Spleen (tissue), 11 donors: ENCODE measurements around the gene GTF2H4. TPM values are rescaled to one million over a fixed set of nuclear protein-coding genes. Genes with fewer than 3 reads are reported as not detected.

Experiments
- DNase-seq: peaks from one replicate; pipeline ENCODE4 v3.0.0-alpha.2; 2020
- H3K27ac ChIP-seq, 8 donors: fragments of 200-600 bp; sonication (generic) in 7 of 8; 1 replicate in 4 of 8; 2 replicates in 4 of 8; pipeline versions ENCODE4 v1.5.0 to v1.8.0; 2016 to 2021; ENCODE audit warnings: inconsistent platforms in 4 of 8, mild to moderate bottlenecking in 4 of 8, moderate library complexity in 1 of 8
- H3K27me3 ChIP-seq, 7 donors: fragments of 200-600 bp; sonication (generic) in 6 of 7; replicated peaks in 1 of 7; 1 replicate in 4 of 7; 2 replicates in 3 of 7; pipeline versions ENCODE4 v1.5.0 to v1.8.0; 2016 to 2021; ENCODE audit warnings: inconsistent platforms in 3 of 7, mild to moderate bottlenecking in 1 of 7
- H3K36me3 ChIP-seq, 6 donors: fragments of 200-600 bp; sonication (generic) in 5 of 6; 1 replicate in 4 of 6; 2 replicates in 2 of 6; pipeline versions ENCODE4 v1.5.0 to v1.8.0; 2016 to 2021; ENCODE audit warnings: inconsistent platforms in 2 of 6
- H3K4me1 ChIP-seq, 6 donors: fragments of 200-600 bp; sonication (generic) in 5 of 6; 1 replicate in 3 of 6; 2 replicates in 3 of 6; pipeline versions ENCODE4 v1.5.0 to v1.8.0; 2016 to 2021; ENCODE audit warnings: inconsistent platforms in 3 of 6
- H3K4me3 ChIP-seq, 8 donors: fragments of 200-600 bp; sonication (generic) in 7 of 8; 1 replicate in 4 of 8; 2 replicates in 4 of 8; pipeline versions ENCODE4 v1.5.0 to v1.8.0; 2016 to 2021; ENCODE audit warnings: inconsistent platforms in 4 of 8, mild to moderate bottlenecking in 4 of 8, moderate library complexity in 2 of 8
- H3K9me3 ChIP-seq, 8 donors: fragments of 200-600 bp; sonication (generic) in 7 of 8; 1 replicate in 4 of 8; 2 replicates in 4 of 8; pipeline versions ENCODE4 v1.5.0 to v1.8.0; 2016 to 2021; ENCODE audit warnings: inconsistent platforms in 4 of 8
- CTCF ChIP-seq, 11 experiments: fragments of 200-600 bp in 7 of 11; fragments of 450-650 bp in 4 of 11; sonication (generic) in 4 of 11; IDR thresholded peaks in 8 of 11; conservative IDR thresholded peaks in 3 of 11; 1 replicate in 7 of 11; 2 replicates in 4 of 11; pipeline versions ENCODE4 v1.4.0 to v1.8.0; 2016 to 2021; ENCODE audit warnings: antibody characterized with exemption in 11 of 11, inconsistent platforms in 4 of 11, mild to moderate bottlenecking in 1 of 11
- POLR2A ChIP-seq, 3 donors: fragments of 450-650 bp; IDR thresholded peaks; one replicate each; pipeline ENCODE4 v1.5.1; 2017; ENCODE audit warnings: antibody characterized with exemption in 3 of 3, mild to moderate bottlenecking in 1 of 3
- POLR2AphosphoS5 ChIP-seq, 3 donors: sonication (generic); formaldehyde crosslinking; IDR thresholded peaks; one replicate each; pipeline ENCODE4 v1.5.1; 2017; ENCODE audit warnings: antibody characterized with exemption in 3 of 3
- WGBS, 5 donors: extraction: QIAGEN DNeasy Blood & Tissue Kit in 3 of 5; methylation state at CpG; one replicate each; pipeline versions ENCODE4 v1.1.5 to v1.1.7; 2013 to 2018; 5-methylcytosine and 5-hydroxymethylcytosine counted together
- intact Hi-C: fragments of 100-400 bp; cut with DNase I; formaldehyde crosslinking; loops from one replicate; pipeline ENCODE4 v1.15.0; 2023; ENCODE audit warnings: low total_unique reads
- polyA plus RNA-seq, 3 donors: library from polyadenylated mRNA; stranded (reverse); fragments of 200-250 nt; gene quantifications; one replicate each; pipeline ENCODE4 v1.2.1, GENCODE V29; 2013
- total RNA-seq, 7 donors: library from RNA; depleted of rRNA in 3 of 7; stranded (reverse); fragments of >200 nt in 3 of 7; fragmentation: NEBNext Ultra II Directional in 4 of 7; extraction: Animal tissue kit (Norgen Biotek cat#: 25700) in 4 of 7; gene quantifications; one replicate each; pipeline versions ENCODE4 v1.1.0 to v1.2.1, GENCODE V29; 2016 to 2021
- donor health status: healthy with polysubstance abuse.
- donor health status: DM: no; HTN: no; CAD: no; lungs with moderate emphysema.
- donor health status: DM: no; HTN: no; CAD: no.
- donor health status: Bipolar disorder and iron deficiency.
- donor health status: healthy.
- donor health status: DM: no; HTN: no; CAD: no.
- donor health status: DM: yes; HTN: yes; CAD: no.

The GTF2H4 gene
- total and polyA plus RNA-seq, 10 donors = 20.6 to 49.7 (median 29.3) TPM

- Histone ChIP-seq H3K27ac (peak overlapping the region; percentile 69 to 85 (median 80)), H3K9me3 (no peaks in the 10 kb centered on the region), H3K4me3 (peak overlapping the region in 7 of 8 donors; percentile 6 to 52 (median 16)), H3K36me3 (no peaks in the 10 kb centered on the region), H3K4me1 (peaks cover 10 to 44% (median 26%) of the 10 kb centered on the region in 6 donors), H3K27me3 (no peaks in the 10 kb centered on the region)
- TF ChIP-seq CTCF (IDR thresholded peaks at IDR 0.05 in 8 of 11, conservative IDR thresholded peaks at IDR 0.05 in 3 of 11) = peak; percentile 68 to 94 (median 84)
- TF ChIP-seq POLR2A (IDR thresholded peaks at IDR 0.05) = no peak
- peak in 2 of 3 donors; percentile 64 to 66 for TF ChIP-seq POLR2AphosphoS5 (IDR thresholded peaks at IDR 0.05)
- intact Hi-C loops = loop anchor here (5.0 kb wide), 2 partner anchors 50 to 130 kb away; no protein-coding TSS in a partner anchor
- DNase-seq = peak; percentile 93
- WGBS, 5 donors = 14 to 19% (median 18%) methylated on average over 15 of the region's 15 CpGs
Observed at GRCh38 chr6:30877419-30878262, 30.4 kb upstream of the GTF2H4 start.

GRCh38 chr6:30879684-30880427 is 28.2 kb upstream of the GTF2H4 start:
- Histone ChIP-seq H3K4me3 (no peak overlapping the region), H3K27me3 (peaks cover 0 to 12% (median 0%) of the 10 kb centered on the region in 7 donors), H3K36me3 (no peaks in the 10 kb centered on the region), H3K4me1 (peaks cover 23 to 64% (median 43%) of the 10 kb centered on the region in 6 donors), H3K27ac (no peak overlapping the region), H3K9me3 (no peaks in the 10 kb centered on the region)
- 80 to 94% (median 83%) methylated on average over 8 of the region's 8 CpGs for WGBS, 5 donors
- TF ChIP-seq POLR2A (IDR thresholded peaks at IDR 0.05) (no peak), POLR2AphosphoS5 (IDR thresholded peaks at IDR 0.05) (no peak), CTCF (IDR thresholded peaks at IDR 0.05 in 8 of 11, conservative IDR thresholded peaks at IDR 0.05 in 3 of 11) (no peak)
- intact Hi-C loops = loop anchor here (5.0 kb wide), 2 partner anchors 53 to 133 kb away; no protein-coding TSS in a partner anchor
- no peak for DNase-seq

- Histone ChIP-seq H3K4me3 (no peak overlapping the region), H3K27ac (peak overlapping the region in 3 of 8 donors; percentile 17 to 88 (median 86)), H3K4me1 (peaks cover 28 to 71% (median 53%) of the 10 kb centered on the region in 6 donors), H3K27me3 (peaks cover 0 to 21% (median 0%) of the 10 kb centered on the region in 7 donors), H3K36me3 (no peaks in the 10 kb centered on the region), H3K9me3 (no peaks in the 10 kb centered on the region)
- WGBS, 5 donors = 83 to 92% (median 89%) methylated on average over 14 to 16 of the region's 16 CpGs
- no peak for TF ChIP-seq POLR2A (IDR thresholded peaks at IDR 0.05)
- no peak for TF ChIP-seq POLR2AphosphoS5 (IDR thresholded peaks at IDR 0.05)
- no peak for TF ChIP-seq CTCF (IDR thresholded peaks at IDR 0.05 in 8 of 11, conservative IDR thresholded peaks at IDR 0.05 in 3 of 11)
- no peak for DNase-seq
- intact Hi-C loops = no loop called here
Observed at GRCh38 chr6:30880698-30881252, 27.2 kb upstream of the GTF2H4 start.
